Activated CD4-positive, alpha-beta memory T cell treated with anti-CD3 and anti-CD28 coated beads for 36 hours (primary cell): ENCODE data around the gene C11orf21. TPM values are rescaled to one million over a fixed set of nuclear protein-coding genes. Genes with fewer than 3 reads are reported as not detected.
A peak's percentile ranks its signal among the peaks of the same experiment; 100 is the strongest.
"Not testable (repeated sequence)": the region's sequence is repeated elsewhere in the genome, so short reads cannot be mapped to it uniquely, and the experiment has no call there.

Experiments
- CTCF ChIA-PET: fragments of 350-600 bp; sonication (Branson Sonifier 250); formaldehyde crosslinking; loops from one replicate; lab custom pipeline; 2021; ENCODE audit warnings: antibody characterized with exemption, inconsistent platforms; lab: Charles Lee
- POLR2A ChIA-PET: fragments of 350-600 bp; sonication (Branson Sonifier 250); formaldehyde crosslinking; loops from one replicate; lab custom pipeline; 2021; ENCODE audit warnings: antibody characterized with exemption; lab: Charles Lee
- DNase-seq: peaks from one replicate; pipeline ENCODE4 v3.0.0-alpha.2; 2020
- H3K27ac Mint-ChIP-seq: one replicate; pipeline ENCODE4 v1.8.0; 2021; ENCODE audit warnings: mixed read lengths
- H3K27me3 Mint-ChIP-seq: one replicate; pipeline ENCODE4 v1.8.0; 2021; ENCODE audit warnings: mixed read lengths
- H3K36me3 Mint-ChIP-seq: one replicate; pipeline ENCODE4 v1.8.0; 2021; ENCODE audit warnings: mixed read lengths
- H3K4me1 Mint-ChIP-seq: one replicate; pipeline ENCODE4 v1.8.0; 2021; ENCODE audit warnings: low read depth, mixed read lengths
- H3K4me3 Mint-ChIP-seq: one replicate; pipeline ENCODE4 v1.8.0; 2021; ENCODE audit warnings: mild to moderate bottlenecking, mixed read lengths
- H3K9me3 Mint-ChIP-seq: one replicate; pipeline ENCODE4 v1.8.0; 2021; ENCODE audit warnings: mixed read lengths
- intact Hi-C: fragments of 100-400 bp; cut with micrococcal nuclease; formaldehyde crosslinking; loops from one replicate; pipeline ENCODE4 v1.15.1; 2023
- total RNA-seq, 2 experiments: library from RNA; stranded (reverse); gene quantifications; one replicate each; pipeline ENCODE4 v1.2.3, GENCODE V29; 2021

C11orf21 gene
- 1 to 10 TPM; 8.2 to 8.8 TPM for total RNA-seq

DNA sequence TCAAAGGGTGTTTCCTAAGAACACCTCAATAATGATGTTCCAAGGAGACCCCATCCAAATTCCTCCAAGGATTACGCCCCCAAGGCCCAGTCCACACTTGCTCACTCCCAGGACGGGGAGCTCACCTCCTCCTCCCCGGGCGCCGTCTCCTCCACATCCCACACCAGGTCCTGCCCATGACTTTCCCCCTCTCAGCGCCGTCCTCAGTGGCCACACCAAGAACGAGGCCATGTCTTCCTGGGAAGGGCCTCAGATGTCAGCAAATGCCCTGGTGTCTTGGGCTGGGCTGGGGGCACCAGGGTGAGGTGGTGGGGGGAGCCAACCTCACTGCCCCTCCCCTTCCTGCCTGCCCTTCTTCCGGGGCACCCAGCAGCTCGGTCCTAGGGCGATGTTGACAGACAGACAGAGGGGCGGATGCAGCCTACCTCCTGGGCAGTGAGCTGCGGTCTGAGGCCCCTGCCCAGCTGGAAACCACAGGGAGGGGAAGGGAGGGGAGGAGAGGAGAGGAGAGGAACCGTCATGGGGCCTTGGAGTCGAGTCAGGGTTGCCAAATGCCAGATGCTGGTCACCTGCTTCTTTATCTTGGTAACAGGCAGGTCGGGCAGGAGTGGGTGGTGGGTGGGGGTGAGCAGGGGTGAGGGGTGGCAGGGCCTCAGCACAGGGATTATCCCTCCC, at the start of gene C11orf21, which contains the start of gene TSPAN32:
TSS of gene C11orf21 (minus strand) at position 288 of the 675 bp plus-strand sequence. CDS start at position 178, 110 bp downstream.
TSS of gene TSPAN32 (plus strand) at position 383 of the 675 bp plus-strand sequence. CDS start at position 520, 137 bp downstream.
- POLR2A ChIA-PET = interaction anchor here (0.5 to 2.5 kb wide), 5 partner anchors 32 to 225 kb away, joined by 3 to 15 read pairs (median 7); partner anchors contain the start of genes CD81 and TSSC4
- Mint-ChIP-seq H3K27ac (peak within 1 kb of the TSS; percentile 87), H3K4me1 (peaks cover 47% of the 10 kb centered on the region), H3K4me3 (peak within 1 kb of the TSS; percentile 85), H3K9me3 (no peaks in the 10 kb centered on the region), H3K27me3 (no peaks in the 10 kb centered on the region), H3K36me3 (peaks cover 6% of the 10 kb centered on the region)
- DNase-seq = peak; percentile 87
- CTCF ChIA-PET = interaction anchor here (0.9 to 7.1 kb wide), 9 partner anchors 10 to 231 kb away, joined by 4 to 340 read pairs (median 9); partner anchors contain the start of genes ASCL2, CD81 and TSSC4
- intact Hi-C loops = loop anchor here (1.0 to 10.0 kb wide), 4 partner anchors 33 to 583 kb away; partner anchors contain the start of genes CD81, CDKN1C and TSSC4

DNA sequence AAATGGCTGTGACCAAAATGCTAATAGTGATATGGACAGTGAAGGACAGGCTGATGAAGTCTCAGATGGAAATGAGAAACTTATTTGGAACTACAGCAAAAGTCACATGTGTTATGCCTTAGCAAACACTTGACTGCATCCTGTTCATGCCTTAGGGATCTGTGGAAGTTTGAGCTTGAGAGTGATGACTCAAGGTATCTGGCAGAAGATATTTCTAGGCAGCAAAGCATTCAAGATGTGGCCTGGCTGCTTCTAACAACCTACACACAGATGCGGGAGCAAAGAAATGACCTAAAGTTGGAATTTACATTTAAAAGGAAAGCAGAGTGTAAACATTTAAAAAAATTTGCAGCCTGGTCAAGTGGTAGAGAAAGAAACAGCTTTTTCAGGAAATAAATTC, 47.3 kb upstream of the C11orf21 start:
- no peaks in the 10 kb centered on the region for H3K27me3 Mint-ChIP-seq
- CTCF ChIA-PET = no interaction called here
- peaks cover 16% of the 10 kb centered on the region for H3K9me3 Mint-ChIP-seq
- no peak overlapping the region for H3K27ac Mint-ChIP-seq
- H3K36me3 Mint-ChIP-seq = no peaks in the 10 kb centered on the region
- POLR2A ChIA-PET = no interaction called here
- no peak overlapping the region for H3K4me3 Mint-ChIP-seq
- intact Hi-C loops = no loop called here
- H3K4me1 Mint-ChIP-seq = no peaks in the 10 kb centered on the region
- no peak for DNase-seq

DNA sequence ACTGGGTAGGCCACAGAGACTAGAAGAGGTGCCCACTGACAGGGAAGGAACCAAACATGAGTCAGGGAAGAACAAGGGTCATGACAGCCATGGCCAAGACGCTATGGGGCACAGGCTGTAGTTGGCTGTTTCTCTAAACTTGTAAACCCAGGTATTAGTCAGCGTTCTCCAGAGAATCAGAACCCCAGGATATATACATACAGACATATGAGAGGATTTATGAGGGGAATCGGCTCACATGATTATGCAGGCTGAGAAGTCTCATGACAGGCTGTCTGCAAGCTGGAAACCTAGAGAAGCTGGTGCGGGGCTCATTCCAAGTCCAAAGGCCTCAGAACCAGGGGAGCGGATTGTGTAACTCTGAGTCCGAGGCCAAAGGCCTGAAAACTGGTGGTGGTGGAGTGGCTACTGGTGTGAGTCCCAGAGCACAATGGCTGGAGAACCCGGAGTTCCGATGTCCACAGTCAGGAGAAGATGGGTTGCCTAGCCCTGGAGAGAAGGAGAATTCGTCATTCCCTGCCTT, 45.7 kb upstream of the C11orf21 start:
- Mint-ChIP-seq H3K9me3 (peaks cover 17% of the 10 kb centered on the region), H3K36me3 (no peaks in the 10 kb centered on the region), H3K4me1 (no peaks in the 10 kb centered on the region), H3K4me3 (no peak overlapping the region), H3K27ac (no peak overlapping the region), H3K27me3 (no peaks in the 10 kb centered on the region)
- CTCF ChIA-PET = no interaction called here
- POLR2A ChIA-PET = no interaction called here
- DNase-seq = no peak
- intact Hi-C loops = no loop called here

DNA sequence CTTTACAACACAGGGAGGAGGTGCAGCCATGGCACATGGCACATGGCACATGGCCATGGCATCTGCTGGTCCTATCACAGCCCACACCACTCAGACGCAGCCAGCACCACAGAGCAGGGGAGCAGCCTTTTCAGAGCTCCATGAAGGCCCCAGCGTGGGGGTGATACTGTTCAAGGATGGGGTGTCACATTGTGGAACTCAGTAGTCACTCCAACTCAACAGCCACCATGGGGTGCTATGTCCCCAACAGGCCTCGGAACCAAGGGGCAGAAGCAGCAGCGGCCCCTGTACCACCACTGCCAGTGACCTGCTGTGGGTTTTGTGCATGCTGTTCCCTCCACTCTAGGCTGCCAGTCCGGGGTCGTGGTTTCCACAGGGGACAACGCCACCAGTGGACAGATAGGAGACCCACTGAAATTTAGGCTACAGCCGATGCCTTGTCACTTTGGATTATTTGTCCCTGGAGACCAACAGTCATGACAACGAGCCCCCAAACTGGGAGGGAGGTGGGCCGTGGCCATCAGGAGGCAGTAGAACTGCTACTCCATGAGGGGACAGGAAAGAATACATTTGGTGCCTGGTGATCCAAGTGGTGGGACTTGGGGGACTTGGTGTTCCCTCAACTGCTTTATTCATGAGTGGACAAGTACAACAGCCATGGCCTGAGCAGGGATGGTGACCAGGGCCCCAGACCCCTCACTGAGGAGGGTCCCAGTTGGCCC, 45.0 kb upstream of the C11orf21 start:
- no peaks in the 10 kb centered on the region for H3K27me3 Mint-ChIP-seq
- H3K4me1 Mint-ChIP-seq = no peaks in the 10 kb centered on the region
- intact Hi-C loops = no loop called here
- H3K9me3 Mint-ChIP-seq = peaks cover 17% of the 10 kb centered on the region
- no peaks in the 10 kb centered on the region for H3K36me3 Mint-ChIP-seq
- no peak overlapping the region for H3K27ac Mint-ChIP-seq
- POLR2A ChIA-PET = no interaction called here
- no peak overlapping the region for H3K4me3 Mint-ChIP-seq
- DNase-seq = no peak
- CTCF ChIA-PET = interaction anchor here (1.0 to 1.2 kb wide), 2 partner anchors 10 to 73 kb away, joined by 3 to 7 read pairs; no protein-coding TSS in a partner anchor

DNA sequence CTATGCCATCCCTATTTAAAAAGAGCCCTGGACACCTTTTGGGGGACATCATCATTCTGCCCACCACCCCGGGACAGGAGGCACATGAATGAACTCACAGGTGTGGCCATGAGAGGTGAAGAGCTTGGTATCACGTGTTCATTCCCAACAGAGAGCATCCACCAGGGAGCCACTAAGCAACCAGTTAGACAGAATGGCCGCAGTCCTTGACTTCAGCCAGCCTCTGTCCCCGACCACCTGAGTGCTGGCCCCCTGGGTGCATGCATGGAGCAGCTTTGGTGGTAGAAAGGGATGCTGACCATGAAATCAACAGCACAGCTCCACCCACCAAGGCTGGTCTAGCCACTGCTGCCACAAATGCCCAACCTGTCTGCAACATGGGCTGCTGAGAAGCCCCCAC, 44.3 kb upstream of the C11orf21 start:
- no peak overlapping the region for H3K4me3 Mint-ChIP-seq
- no peak for DNase-seq
- no peaks in the 10 kb centered on the region for H3K4me1 Mint-ChIP-seq
- intact Hi-C loops = no loop called here
- peaks cover 17% of the 10 kb centered on the region for H3K9me3 Mint-ChIP-seq
- ChIA-PET CTCF (interaction anchor here (1.0 to 1.2 kb wide), 2 partner anchors 9 to 74 kb away, joined by 3 to 7 read pairs; no protein-coding TSS in a partner anchor), POLR2A (no interaction called here)
- no peaks in the 10 kb centered on the region for H3K27me3 Mint-ChIP-seq
- no peak overlapping the region for H3K27ac Mint-ChIP-seq
- H3K36me3 Mint-ChIP-seq = no peaks in the 10 kb centered on the region

DNA sequence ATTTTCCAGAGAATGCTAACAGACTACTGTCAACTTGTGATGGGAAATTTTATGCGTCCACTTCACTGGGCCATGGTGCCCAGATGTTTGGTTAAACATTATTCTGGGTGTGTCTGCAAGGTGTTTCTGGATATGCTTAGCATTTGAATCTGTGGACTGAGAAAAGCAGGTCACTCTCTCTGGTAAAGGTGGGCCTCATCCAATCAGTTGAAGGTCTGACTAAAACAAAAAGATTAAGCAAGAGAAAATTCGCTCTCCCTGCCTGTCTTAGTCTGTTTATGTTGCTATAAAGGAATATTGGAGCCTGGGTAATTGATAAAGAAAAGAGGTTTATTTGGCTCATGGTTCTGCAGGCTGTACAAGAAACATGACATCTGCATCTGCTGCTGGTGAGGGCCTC, 43.3 kb upstream of the C11orf21 start:
- no peak overlapping the region for H3K4me3 Mint-ChIP-seq
- no peak for DNase-seq
- H3K27me3 Mint-ChIP-seq = no peaks in the 10 kb centered on the region
- POLR2A ChIA-PET = no interaction called here
- CTCF ChIA-PET = no interaction called here
- intact Hi-C loops = no loop called here
- no peaks in the 10 kb centered on the region for H3K36me3 Mint-ChIP-seq
- peaks cover 17% of the 10 kb centered on the region for H3K9me3 Mint-ChIP-seq
- H3K4me1 Mint-ChIP-seq = no peaks in the 10 kb centered on the region
- H3K27ac Mint-ChIP-seq = no peak overlapping the region

GRCh38 chr11:2343502-2343901, 41.8 kb upstream of the C11orf21 start:
- POLR2A ChIA-PET = no interaction called here
- H3K4me1 Mint-ChIP-seq = no peaks in the 10 kb centered on the region
- no peak overlapping the region for H3K4me3 Mint-ChIP-seq
- no peak overlapping the region for H3K27ac Mint-ChIP-seq
- peaks cover 8% of the 10 kb centered on the region for H3K9me3 Mint-ChIP-seq
- CTCF ChIA-PET = interaction anchor here (0.6 kb wide), 1 partner anchor 59 kb away, joined by 3 read pairs; no protein-coding TSS in a partner anchor
- H3K27me3 Mint-ChIP-seq = peaks cover 3% of the 10 kb centered on the region
- H3K36me3 Mint-ChIP-seq = no peaks in the 10 kb centered on the region
- intact Hi-C loops = no loop called here
- DNase-seq = no peak

GRCh38 chr11:2342981-2343380, 41.3 kb upstream of the C11orf21 start:
- Mint-ChIP-seq H3K27ac (no peak overlapping the region), H3K27me3 (peaks cover 6% of the 10 kb centered on the region), H3K4me1 (no peaks in the 10 kb centered on the region), H3K36me3 (no peaks in the 10 kb centered on the region), H3K4me3 (no peak overlapping the region), H3K9me3 (peaks cover 8% of the 10 kb centered on the region)
- ChIA-PET CTCF (interaction anchor here (0.6 to 1.3 kb wide), 2 partner anchors 38 to 59 kb away, joined by 3 to 5 read pairs; no protein-coding TSS in a partner anchor), POLR2A (no interaction called here)
- DNase-seq = no peak
- intact Hi-C loops = no loop called here

DNA sequence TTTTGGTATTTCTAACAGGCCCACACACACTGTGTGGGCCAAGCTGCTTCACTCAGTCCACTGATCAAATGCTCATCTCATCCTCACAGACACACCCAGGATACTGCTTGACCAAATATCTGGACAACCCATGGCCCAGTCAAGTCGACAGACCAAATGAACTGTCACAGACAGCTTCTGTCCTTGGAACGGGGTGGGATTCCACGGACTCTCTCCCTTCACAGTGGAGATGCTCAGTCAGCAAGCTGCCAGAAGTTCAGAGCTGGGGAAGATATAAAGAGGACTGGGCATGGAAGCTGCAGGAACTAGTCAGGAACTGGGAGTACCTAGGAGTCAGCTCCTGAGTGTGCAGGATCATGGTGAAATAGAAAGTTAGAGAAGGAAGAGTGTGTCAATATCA, 40.8 kb upstream of the C11orf21 start:
- H3K27me3 Mint-ChIP-seq = peaks cover 6% of the 10 kb centered on the region
- no peak for DNase-seq
- H3K36me3 Mint-ChIP-seq = no peaks in the 10 kb centered on the region
- H3K4me1 Mint-ChIP-seq = no peaks in the 10 kb centered on the region
- ChIA-PET CTCF (interaction anchor here (0.6 to 1.3 kb wide), 2 partner anchors 37 to 58 kb away, joined by 3 to 5 read pairs; no protein-coding TSS in a partner anchor), POLR2A (no interaction called here)
- H3K9me3 Mint-ChIP-seq = peaks cover 8% of the 10 kb centered on the region
- intact Hi-C loops = no loop called here
- no peak overlapping the region for H3K27ac Mint-ChIP-seq
- no peak overlapping the region for H3K4me3 Mint-ChIP-seq

DNA sequence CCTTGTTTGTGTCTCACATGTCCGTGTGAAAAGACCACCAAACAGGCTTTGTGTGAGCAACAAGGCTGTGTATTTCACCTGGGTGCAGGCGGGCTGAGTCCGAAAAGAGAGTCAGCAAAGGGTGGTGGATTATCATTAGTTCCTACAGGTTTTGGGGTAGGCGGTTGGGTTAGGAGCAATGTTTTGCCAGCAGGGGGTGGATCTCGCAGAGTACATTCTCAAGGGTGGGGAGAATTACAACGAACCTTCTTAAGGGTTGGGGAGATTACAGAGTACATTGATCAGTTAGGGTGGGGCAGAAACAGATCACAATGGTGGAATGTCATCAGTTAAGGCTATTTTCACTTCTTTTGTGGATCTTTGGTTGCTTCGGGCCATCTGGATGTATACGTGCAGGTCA, 37.0 kb upstream of the C11orf21 start:
- H3K27ac Mint-ChIP-seq, H3K9me3 Mint-ChIP-seq, H3K36me3 Mint-ChIP-seq, intact Hi-C loops, DNase-seq, POLR2A ChIA-PET, H3K4me3 Mint-ChIP-seq, H3K4me1 Mint-ChIP-seq: not testable (repeated sequence)
- CTCF ChIA-PET = interaction anchor here (0.6 kb wide), 1 partner anchor 60 kb away, joined by 3 read pairs; no protein-coding TSS in a partner anchor
- H3K27me3 Mint-ChIP-seq = peaks cover 21% of the 10 kb centered on the region

DNA sequence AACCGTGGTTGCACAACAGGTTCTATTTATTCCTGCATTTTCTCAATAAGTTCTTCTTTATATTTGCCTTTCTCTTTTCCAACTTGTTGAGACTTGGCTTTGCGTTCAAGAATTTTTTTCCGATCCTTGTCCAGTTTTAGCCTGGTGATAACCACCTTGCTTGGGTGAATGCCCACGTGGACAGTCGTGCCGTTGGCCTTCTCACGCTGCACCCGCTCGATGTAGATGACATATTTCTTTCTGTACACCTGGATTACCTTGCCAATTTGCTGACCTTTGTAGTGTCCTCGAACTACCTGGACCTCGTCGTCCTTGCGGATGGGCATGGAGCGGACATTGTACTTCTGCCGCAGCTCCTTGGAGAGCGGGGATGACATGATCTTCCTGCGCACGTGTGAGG, 33.6 kb upstream of the C11orf21 start:
- DNase-seq, H3K27ac Mint-ChIP-seq, H3K4me1 Mint-ChIP-seq, POLR2A ChIA-PET, intact Hi-C loops, H3K4me3 Mint-ChIP-seq, H3K9me3 Mint-ChIP-seq, H3K36me3 Mint-ChIP-seq: not testable (repeated sequence)
- CTCF ChIA-PET = interaction anchor here (0.6 kb wide), 1 partner anchor 659 kb away, joined by 3 read pairs; no protein-coding TSS in a partner anchor
- H3K27me3 Mint-ChIP-seq = peaks cover 21% of the 10 kb centered on the region
